ENCODE results near the gene ADNP2.

ADNP2 gene

GRCh38 chr18:80175451-80176204 is 66.6 kb downstream of the ADNP2 start:
- peak; percentile 12 for DNase-seq

- no peak for DNase-seq
These were observed 67.4 kb downstream of the ADNP2 start for GRCh38 chr18:80176334-80177073.

GRCh38 chr18:80177128-80177527 is 68.1 kb downstream of the ADNP2 start:
- no peak for DNase-seq

- no peak for DNase-seq
These were observed 70.1 kb downstream of the ADNP2 start for GRCh38 chr18:80178935-80179818.

GRCh38 chr18:80179857-80180558 is 70.9 kb downstream of the ADNP2 start:
- DNase-seq, result no peak

GRCh38 chr18:80180778-80181564 is 71.9 kb downstream of the ADNP2 start:
- DNase-seq, result no peak

GRCh38 chr18:80181642-80182461 is 72.8 kb downstream of the ADNP2 start:
- no peak for DNase-seq

- DNase-seq, result no peak
These were observed 73.8 kb downstream of the ADNP2 start for GRCh38 chr18:80182855-80183254.

GRCh38 chr18:80183273-80184050 is 74.4 kb downstream of the ADNP2 start:
- no peak for DNase-seq

- DNase-seq, result no peak
These were observed 75.2 kb downstream of the ADNP2 start for GRCh38 chr18:80184243-80184772.

GRCh38 chr18:80185545-80185944 is 76.5 kb downstream of the ADNP2 start:
- no peak for DNase-seq

- DNase-seq, result no peak
These were observed 79.0 kb downstream of the ADNP2 start for GRCh38 chr18:80187956-80188642.

- no peak for DNase-seq
These were observed 79.8 kb downstream of the ADNP2 start for GRCh38 chr18:80188643-80189530.

- no peak for DNase-seq
These were observed 80.4 kb downstream of the ADNP2 start for GRCh38 chr18:80189531-80189865.

Data from activated CD4-positive, alpha-beta T cell treated with anti-CD3 and anti-CD28 coated beads, Interleukin-2, Interleukin-6, amounts not matched to agents 100 ng/mL and 50 ng/mL, durations not matched to agents 16 hours and 8 hours (primary cell).